Fibroblast of the conjunctiva (primary cell): Measurements from ENCODE around the gene ZGPAT.

Source experiments
- DNase-seq: peaks from one replicate; pipeline ENCODE4 v3.0.0-alpha.2; 2010; ENCODE audit warnings: low read depth

ZGPAT gene

DNA sequence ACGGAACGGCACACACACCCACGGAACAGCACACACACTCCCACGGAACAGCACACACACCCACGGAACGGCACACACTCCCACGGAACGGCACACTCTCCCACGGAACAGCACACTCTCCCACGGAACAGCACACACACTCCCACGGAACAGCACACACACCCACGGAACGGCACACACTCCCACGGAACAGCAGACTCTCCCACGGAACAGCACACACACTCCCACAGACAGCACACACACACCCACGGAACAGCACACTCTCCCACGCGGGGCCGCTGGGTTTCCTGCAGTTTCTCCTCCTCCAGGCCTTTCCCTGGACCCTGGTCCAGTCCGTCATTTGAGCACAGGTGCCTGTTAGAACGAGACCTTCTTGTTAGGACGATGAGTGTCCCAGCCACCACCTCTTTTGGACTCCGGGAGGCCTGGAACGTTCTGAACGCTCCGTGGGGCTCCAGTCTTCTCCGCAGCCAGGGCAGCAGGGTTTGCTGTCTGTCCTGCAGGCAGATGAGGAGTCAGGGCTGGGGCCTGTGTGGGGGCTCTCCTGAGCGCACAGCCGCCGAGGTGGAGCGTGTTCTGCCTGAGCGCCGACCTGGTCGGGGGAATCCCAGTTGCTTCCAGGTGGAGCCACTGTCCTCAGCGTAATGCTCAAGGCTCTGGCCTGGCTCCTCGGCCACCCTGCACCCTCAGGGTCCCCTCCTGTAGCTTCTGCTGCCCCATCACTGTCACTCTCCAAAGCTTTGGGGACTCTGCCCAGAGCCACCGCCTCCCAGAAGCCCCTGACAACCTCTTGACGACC is 29.0 kb upstream of the ZGPAT start:
- DNase-seq, result no peak

DNA sequence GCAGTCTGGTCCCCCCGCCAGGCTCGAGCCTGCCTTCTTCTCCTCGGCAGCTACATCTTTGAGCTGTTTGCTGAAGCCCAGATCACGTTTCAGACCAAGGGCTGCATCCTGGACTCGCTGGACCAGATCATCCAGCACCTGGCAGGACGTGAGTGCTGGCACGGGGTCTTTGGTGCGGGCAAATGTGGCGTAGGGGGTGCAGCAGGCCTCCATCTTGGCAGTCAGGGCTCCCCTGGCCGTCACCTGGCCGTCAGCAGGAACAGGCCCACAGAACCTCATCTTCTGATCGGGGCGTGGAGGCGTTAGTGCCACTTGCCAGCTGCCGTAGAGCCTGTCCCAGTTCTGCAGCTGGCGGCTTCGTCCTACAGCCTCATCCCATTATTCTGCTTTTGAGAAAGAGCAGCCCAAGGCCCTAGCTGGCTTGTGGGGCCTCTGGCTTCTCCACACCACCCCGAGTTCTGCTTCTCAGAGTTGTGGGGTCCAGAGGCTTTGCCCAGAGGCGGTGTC is 28.0 kb upstream of the ZGPAT start:
- no peak for DNase-seq

DNA sequence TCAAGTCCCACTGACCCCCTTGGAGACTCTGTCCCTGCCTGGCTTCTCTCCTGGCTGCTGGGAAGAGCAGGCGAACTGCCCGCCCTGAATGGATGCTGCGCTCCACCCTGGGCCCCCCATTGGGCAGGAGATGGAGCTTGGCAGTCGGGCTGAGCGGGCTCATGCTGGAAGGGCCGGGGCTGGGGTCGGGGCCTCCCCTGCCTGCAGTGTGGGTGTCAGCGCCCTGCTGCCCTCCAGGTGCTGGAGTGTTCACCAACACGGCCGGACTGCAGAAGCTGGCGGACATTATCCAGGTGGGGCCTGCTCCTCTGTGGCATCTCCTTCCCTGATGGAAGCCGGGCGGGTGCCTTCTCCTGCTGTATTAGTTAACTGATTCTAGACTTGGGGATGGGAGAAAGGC is 27.4 kb upstream of the ZGPAT start:
- DNase-seq, result no peak

DNA sequence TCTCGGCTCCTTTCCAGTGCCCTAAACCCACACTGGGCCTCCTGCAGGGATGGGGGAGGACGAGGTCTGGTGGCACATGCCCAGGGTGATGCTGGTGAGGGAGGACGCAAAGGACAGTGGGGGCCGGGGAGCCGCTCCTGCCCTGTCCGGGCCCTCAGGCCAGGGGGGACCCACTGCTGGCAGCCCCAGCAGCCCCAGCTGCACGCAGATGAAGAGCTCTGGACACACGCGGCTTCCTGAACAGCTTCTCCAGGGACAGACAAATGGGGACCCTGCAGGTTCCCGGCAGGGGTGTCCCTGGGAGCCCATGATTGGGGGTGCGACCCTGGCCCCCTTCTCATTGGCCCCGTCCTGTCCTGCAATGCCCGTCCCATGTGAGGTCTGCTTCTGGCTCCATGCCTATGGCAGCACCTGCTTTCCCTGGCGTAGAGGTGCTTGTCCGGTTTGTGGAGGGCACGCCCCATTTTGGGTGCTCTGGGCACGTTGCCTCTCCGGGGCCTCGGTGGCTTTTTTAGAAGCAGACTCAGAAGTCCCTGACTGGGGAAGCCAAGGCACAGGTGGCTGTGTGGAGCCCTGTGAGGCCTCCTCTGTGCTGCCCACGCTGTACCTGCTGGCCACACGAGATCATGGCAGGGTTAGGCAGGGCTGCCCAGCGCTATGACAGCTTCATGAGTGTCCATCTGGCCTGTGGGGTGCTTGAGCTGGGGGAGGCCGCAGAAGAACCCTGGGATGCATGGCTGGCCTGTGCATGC is 26.8 kb upstream of the ZGPAT start:
- no peak for DNase-seq

DNA sequence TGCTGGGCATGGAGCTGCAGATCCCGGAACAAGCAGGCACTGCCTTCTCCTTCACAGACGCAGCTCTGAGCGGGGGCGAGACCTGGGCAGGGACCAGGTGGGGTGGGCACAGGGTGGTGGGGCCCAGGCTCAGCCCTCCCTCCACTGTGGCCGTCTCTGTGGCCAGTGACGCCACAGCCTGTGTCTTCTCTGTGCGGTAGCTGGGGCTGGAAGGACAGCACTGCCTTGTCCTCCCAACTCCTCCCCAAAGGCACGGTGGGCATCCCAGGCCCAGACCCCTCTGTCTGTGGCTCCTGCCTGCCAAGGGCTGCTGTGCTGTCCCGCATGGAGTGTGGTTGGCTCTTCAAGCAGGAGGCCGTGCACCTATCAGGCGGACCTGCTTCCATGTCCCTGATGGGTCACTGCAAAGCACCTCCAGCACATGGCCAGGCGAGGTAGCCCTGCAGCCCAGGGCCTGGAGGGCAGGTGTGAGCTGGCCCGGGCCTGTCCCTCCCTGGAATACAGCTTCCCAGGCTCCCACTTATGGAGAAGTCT is 26.2 kb upstream of the ZGPAT start:
- no peak for DNase-seq

DNA sequence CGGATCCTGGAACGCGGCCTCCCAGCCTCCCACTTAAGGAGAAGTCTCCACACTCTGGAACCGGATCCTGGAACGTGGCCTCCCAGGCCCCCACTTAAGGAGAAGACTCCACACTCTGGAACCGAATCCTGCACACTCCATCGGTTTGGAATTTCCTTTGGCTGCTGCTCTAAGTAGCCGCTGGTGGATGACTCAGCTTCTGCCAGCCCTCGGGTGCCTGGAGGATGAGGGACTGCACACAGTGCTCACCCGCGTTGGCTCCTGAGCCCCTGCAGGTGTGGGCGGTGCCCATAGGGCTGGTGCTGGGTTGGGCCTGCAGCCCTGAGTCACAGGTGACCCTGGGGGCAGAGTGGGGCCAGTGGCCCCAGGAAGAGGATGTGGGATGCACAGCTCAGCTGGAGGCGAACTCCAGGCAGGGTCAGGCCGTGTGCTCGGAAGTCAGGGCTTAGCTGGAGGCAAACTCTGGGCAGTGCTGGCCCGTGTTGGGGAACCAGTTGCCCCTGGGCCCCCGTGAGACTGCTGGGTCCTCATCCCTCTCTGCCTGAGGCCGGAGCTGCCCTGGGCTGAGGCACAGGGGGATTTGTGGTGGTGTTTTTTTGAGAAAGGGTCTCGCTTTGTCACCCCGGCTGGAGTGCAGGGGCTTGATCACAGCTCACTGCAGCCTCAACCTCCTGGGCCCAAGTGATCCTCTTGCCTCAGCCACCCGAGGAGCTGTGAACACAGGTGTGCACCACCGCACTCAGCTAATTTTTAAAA is 25.3 kb upstream of the ZGPAT start:
- peak; percentile 89 for DNase-seq

DNA sequence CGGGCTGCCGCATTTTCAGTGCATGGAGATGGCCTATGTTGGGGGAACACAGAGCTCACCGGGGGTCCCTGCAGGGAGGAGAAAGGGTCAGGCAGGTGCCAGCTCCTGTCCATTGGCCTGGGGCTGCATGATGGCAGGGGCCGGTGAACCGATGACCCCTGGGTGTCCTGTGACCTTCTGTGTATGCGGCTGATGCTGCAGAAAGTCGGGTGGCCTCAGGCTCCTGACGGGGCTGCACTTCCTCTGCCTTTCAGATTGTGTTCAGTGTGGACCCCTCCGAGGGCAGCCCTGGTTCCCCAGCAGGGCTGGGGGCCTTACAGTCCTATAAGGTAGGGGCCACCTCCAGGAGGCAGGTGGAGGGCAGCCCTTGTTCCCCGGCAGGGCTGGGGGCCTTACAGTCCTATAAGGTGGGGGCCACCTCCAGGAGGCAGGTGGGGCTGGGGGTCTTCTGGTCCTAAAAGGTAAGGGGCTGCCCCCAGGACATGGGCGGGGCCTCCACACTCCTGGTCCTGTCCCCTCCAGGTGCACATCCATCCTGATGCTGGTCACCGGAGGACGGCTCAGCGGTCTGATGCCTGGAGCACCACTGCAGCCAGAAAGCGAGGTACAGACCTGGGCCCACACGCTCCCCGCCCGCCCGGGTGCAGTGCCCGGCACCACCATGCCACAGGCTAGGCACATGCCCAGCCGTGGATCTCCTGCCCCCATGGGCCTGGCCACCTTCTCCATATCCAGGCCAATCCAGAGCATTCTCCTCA is 22.4 kb upstream of the ZGPAT start:
- no peak for DNase-seq

DNA sequence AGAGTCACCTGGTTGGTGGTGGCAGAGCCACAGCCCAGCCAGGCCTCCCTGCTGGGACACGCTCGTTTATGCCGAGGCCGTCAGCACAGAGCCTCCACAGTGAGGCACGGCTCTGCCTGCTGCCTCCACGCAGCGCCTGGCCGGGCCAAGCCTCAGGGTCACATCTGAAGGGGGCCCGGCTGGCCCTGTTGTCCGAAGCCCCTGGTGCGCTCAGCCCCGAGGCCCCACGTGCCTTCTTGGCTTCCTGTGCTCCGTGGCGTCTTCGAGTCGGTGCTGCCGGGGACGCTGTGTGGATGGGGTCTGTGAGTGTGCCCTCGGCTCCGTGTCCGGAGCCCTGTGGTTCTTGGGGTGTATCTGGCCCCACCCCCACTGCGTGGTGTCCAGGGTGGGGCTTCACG is 21.7 kb upstream of the ZGPAT start:
- no peak for DNase-seq

DNA sequence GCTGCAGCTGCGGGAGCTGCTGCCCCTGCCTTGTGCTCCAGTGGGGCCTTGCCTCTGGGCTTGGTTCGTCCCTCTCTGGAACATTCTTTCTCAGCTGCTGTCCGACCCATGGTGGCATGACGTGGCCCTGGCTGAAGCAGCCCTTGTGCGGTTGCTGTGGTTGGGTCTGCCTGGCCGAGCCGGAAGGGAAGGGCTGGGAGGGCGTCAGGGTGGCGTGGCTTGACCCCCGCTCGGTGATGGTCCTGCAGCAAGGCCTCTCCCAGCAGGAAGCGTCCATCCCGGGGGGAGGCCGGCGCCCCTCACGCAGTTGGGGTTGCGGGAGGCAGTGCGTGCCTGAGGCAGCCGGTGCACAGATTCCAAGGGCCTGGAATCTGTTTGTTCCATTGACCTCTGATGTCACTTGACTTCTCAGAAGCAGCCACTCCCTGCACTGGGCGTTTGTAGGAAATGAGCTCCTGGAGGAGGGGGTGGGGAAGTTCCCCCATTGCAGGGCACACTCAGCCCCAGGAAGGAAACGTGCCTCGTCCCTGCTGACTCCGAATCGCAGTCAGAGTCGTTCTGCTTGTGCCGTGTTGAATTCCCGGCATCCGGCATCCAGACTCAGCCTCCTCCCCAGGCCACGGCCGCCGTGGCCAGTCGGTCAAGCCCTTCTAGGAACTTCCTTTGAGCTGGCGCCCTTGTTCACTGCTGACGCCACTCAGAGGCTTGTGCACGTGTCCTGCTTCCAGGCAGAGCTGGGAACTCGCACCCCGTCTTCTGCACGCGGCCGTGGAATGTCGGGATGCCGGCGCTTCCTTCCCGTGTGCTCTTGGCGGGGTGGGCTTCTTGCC is 21.1 kb upstream of the ZGPAT start:
- peak; percentile 48 for DNase-seq

DNA sequence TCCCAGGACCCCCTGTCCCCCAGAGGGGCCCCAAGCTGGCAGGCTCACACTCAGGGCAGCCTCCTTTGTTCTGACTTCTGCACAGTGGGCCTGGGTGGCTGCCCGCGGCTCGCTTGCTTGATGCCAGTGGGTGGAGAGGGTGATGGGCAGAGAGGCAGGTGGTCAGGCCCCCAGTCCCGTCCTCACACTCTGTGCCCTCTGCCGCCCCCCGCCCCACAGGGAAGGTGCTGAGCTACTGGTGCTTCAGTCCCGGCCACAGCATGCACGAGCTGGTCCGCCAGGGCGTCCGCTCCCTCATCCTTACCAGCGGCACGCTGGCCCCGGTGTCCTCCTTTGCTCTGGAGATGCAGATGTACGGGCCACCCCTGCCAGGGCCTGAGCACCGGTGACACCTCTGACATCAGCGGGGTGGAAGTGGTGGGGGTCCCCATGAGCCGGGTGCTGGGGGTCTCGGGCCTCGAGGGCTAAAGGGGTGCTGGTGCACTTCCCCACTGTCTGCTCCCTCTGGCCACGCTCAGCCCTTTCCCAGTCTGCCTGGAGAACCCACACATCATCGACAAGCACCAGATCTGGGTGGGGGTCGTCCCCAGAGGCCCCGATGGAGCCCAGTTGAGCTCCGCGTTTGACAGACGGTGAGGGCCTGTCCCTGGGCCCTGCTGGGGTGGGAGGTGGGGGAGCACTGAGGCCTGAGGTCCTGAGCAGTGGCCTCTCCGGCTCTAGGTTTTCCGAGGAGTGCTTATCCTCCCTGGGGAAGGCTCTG is 20.2 kb upstream of the ZGPAT start:
- DNase-seq, result no peak

DNA sequence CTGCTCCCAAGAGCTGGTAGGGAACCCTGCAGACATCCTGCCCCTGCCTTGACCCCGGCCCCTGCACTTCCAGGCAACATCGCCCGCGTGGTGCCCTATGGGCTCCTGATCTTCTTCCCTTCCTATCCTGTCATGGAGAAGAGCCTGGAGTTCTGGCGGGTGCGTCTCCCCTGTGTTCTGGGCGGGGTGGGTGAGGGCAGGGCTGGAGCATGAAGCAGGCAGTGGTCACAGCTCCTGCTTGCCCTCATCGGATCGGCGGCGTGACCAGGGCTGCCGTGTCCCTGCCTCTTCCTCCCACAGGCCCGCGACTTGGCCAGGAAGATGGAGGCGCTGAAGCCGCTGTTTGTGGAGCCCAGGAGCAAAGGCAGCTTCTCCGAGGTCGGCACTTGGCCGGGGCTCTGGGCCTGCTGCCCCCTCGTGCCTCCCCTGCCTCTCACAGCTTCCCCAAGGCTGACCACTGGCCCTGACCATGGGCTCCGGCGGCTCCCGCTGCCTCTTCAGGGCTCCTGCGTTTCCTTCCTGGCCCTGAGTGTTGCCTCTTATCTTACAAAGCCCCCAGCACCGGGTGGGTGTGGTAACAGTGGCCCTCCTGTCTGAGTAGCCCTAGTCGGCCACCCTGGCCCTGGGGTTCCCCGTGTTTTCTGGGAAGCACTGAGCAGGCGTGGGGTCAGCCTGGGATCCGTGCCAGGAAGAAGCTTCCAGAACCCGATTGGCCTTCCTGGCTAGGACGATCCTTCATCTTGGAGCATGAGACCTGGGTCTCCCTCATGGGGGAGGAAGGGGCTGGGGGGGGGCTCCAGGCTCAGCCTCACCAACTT is 19.4 kb upstream of the ZGPAT start:
- no peak for DNase-seq

DNA sequence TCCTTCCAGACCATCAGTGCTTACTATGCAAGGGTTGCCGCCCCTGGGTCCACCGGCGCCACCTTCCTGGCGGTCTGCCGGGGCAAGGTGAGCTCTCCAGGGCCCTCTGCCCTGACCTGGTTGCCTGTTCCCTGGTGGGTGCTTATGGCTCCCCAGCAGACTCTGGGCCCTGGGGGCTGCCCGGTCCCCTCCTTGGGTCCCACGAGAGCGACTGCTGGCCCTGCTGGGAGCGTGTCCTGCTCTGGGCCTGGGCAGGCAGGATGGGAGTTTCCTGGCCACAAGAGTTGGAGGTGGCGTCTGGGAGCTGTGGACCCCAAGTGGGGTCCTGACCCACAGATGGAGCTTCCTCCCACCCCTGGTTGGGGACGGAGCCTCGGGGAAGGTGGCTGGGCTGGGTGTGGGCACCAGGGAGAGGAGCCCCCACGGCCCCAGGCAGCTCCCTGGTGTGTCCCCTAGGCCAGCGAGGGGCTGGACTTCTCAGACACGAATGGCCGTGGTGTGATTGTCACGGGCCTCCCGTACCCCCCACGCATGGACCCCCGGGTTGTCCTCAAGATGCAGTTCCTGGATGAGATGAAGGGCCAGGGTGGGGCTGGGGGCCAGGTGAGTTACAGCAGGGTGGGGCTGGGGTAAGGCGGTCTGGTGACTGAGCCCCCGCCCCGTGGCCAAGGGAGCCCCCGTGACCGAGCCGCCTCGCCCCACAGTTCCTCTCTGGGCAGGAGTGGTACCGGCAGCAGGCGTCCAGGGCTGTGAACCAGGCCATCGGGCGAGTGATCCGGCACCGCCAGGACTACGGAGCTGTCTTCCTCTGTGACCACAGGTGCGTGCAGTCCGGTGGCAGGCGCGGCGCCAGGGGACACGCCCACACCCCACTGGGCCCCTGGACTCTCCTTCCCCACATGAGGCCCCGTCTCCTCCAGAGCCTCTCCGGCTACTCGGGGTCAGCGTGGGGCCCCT is 18.5 kb upstream of the ZGPAT start:
- DNase-seq, result no peak

DNA sequence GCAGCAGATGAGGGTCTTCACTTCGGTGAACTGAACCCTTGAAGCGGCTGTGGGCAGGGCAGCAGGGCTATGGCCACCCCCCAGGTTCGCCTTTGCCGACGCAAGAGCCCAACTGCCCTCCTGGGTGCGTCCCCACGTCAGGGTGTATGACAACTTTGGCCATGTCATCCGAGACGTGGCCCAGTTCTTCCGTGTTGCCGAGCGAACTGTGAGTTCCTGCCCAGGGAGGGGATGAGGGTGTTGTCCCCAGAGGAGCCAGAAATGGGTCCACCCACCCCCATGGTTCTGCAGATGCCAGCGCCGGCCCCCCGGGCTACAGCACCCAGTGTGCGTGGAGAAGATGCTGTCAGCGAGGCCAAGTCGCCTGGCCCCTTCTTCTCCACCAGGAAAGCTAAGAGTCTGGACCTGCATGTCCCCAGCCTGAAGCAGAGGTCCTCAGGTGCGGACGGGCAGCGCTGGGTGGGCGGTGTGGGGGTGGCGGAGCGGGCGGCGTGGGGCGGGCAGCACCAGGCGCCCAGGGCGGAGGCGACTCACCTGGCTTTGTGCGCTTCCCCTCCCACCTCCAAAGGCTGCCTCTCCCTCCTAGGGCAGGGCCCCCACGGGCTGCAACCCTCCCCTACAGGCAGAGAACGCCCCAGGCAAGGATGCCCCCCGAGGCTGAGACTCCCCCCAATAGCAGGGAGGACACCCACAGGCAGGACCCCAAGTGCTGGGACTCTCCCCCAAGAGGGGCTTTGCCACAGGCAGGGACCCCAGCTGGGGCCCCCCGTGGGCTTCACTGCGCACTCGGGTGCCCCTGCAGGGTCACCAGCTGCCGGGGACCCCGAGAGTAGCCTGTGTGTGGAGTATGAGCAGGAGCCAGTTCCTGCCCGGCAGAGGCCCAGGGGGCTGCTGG is 17.6 kb upstream of the ZGPAT start:
- no peak for DNase-seq

DNA sequence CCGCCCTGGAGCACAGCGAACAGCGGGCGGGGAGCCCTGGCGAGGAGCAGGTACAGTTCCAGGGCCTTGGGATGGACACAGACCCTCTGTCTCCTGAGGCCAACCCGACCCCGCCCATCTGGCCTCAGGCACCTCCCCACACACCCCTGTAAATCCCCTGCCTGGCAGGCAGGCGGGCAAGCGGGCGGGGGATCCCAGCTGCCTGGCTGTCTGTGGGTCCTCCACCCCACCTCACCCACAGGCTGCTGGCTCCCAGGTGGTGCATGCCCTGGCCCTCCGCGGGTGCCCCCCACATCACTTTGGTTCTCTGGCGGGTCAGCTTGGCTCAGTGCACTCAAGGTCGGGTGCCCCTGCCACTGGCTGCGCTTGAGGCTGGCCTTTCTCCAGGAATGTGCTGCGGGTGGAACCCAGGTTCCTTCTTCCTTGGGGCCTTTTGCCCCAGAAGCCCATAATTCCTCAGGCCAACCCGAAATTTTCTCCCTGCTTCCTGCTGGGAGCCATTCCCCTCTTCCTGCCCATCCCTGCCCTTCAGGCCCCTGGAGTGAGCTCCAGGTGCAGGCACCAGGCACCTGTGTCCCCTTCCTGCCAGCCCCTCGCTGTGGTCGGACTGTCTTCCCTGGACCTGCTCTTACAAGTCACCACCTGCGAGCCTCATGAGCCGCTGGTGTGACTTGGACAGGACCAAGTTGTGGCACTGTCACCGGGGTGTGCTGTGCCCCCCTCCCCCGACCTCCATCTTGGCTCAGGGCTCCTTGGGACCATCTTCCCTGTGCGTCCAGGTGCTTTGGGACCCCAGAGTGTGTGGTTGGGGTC is 16.7 kb upstream of the ZGPAT start:
- DNase-seq, result no peak

DNA sequence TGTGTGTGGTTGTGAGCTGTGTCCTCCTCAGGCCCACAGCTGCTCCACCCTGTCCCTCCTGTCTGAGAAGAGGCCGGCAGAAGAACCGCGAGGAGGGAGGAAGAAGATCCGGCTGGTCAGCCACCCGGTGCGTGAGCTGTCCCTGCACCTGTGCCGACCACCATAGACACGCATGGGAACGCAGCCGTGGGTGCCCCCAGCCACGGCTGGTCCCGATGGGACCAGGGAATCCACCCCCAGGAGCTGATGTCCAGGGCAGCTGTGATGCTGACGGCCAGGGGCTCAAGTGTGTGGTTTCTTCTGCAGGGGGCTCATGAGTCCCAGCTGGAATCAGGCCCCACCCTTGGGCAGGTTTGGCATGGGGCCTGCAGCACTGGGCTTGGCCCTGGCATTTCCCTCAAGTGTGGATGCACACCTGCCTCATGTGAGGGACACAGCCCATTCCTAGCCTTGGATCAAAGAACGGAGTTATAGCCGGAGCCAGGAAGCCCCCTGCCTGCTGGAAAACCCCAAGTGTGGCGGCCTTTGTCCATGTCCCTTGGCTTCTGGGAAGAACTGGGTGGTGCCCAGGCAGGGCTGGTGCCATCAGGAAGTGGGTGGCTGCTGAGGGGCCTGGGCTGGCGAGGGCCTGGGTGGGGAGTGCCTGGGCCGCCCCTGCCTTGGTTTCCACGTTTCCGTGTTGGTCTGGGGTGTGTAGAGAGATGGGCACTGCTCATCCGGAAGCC is 16.0 kb upstream of the ZGPAT start:
- no peak for DNase-seq
